ENCODE results near the gene IL21R. TPM values are rescaled to one million over a fixed set of nuclear protein-coding genes. Genes with fewer than 3 reads are reported as not detected.
A peak's percentile ranks its signal among the peaks of the same experiment; 100 is the strongest.

Gene IL21R
- total and polyA plus RNA-seq, 9 of the 15 experiments (the other 6 are each of a cell fraction or from before 2014, with no cell fraction given), result 0.04 to 0.34 (median 0.18) TPM; not detected in 1

- TF ChIP-seq POLR2G (IDR thresholded peaks at IDR 0.05; ENCODE audit: low read depth, low read length) (no peak), ZNF324 (CRISPR knock-in tag; IDR thresholded peaks at IDR 0.05) (no peak), ZSCAN32 (CRISPR knock-in tag; IDR thresholded peaks at IDR 0.05) (no peak), CBX5 (IDR thresholded peaks at IDR 0.05; ENCODE audit: borderline replicate concordance, low read depth) (no peak), EWSR1 (IDR thresholded peaks at IDR 0.05; ENCODE audit: borderline replicate concordance, low read depth, partially characterized antibody) (no peak), ZNF79 (CRISPR knock-in tag; IDR thresholded peaks at IDR 0.05; ENCODE audit: low read depth) (no peak), MAZ (CRISPR knock-in tag; conservative IDR thresholded peaks at IDR 0.05 in 1 of 2, IDR thresholded peaks at IDR 0.05 in 1 of 2) (no peak), BDP1 (IDR thresholded peaks at IDR 0.05; ENCODE audit: insufficient read depth, insufficient read length) (no peak), THAP7 (CRISPR knock-in tag; IDR thresholded peaks at IDR 0.05) (no peak)
Measured at GRCh38 chr16:27374221-27374803, 27.7 kb upstream of the IL21R start (continued).

- ChIA-PET POLR2A (interaction anchor here (0.5 to 1.8 kb wide), 3 partner anchors 75 to 482 kb away, joined by 3 read pairs; no protein-coding TSS in a partner anchor), CTCF (ENCODE audit: low intra/inter-chr PET ratio) (interaction anchor here (0.6 to 1.0 kb wide), 2 partner anchors 22 to 140 kb away, joined by 3 read pairs; no protein-coding TSS in a partner anchor)
- Histone ChIP-seq H4K20me1 (replicated peaks; ENCODE audit: control insufficient read depth, insufficient read depth, low read length) (no peaks in the 10 kb centered on the region), H3K9me1 (ENCODE audit: control insufficient read depth, insufficient read depth, low read length) (no peaks in the 10 kb centered on the region), H3K4me3 (no peak overlapping the region), H3K79me2 (ENCODE audit: control insufficient read depth, insufficient read depth, low read length) (no peaks in the 10 kb centered on the region), H2AFZ (ENCODE audit: low read depth, low read length) (peak overlapping the region; percentile 64), H3K27me3 (ENCODE audit: control insufficient read depth in 2 of 2, insufficient read depth in 2 of 2, low read length in 2 of 2) (peaks cover 4 to 30% of the 10 kb centered on the region in 2 experiments; a peak in 4 of 5 replicates), H3K9me3 (replicated peaks; ENCODE audit: control insufficient read depth, insufficient read depth, low read depth, low read length) (no peaks in the 10 kb centered on the region), H3K9ac (ENCODE audit: insufficient read depth in 1 of 2, low read depth in 2 of 2, low read length in 2 of 2) (no peak overlapping the region), H3K4me1 (replicated peaks in 1 of 2; ENCODE audit: control insufficient read depth in 2 of 2, insufficient read depth in 2 of 2, low read length in 2 of 2) (no peaks in the 10 kb centered on the region), H3K4me2 (ENCODE audit: insufficient read depth, low read length) (no peak overlapping the region), H3K27ac (ENCODE audit: extremely low read depth, low read depth, low read length) (no peak overlapping the region), H3K36me3 (ENCODE audit: control insufficient read depth, insufficient read depth, low read length) (no peaks in the 10 kb centered on the region)
- 14% methylated on average over 8 of the region's 9 CpGs for WGBS (ENCODE audit: insufficient coverage, low coverage, missing lambda C conversion rate)
- intact Hi-C loops (cut with micrococcal nuclease) (no loop called here), in situ Hi-C loops (cut with MboI) (loop anchor here (5.0 kb wide), 1 partner anchor 143 kb away; no protein-coding TSS in a partner anchor)
- ATAC-seq (peak; percentile 98), DNase-seq (ENCODE audit: extremely low read depth in 1 of 4, low spot score in 3 of 4) (peak; percentile 70 to 89 (median 84)), FAIRE-seq (peak; percentile 96)
- BruUV-seq (replicated peaks), result no TSS peak
- TF ChIP-seq ZNF274 (IDR thresholded peaks at IDR 0.05; ENCODE audit: borderline replicate concordance, low read depth, low read length), result no peak
- no peak for TF ChIP-seq ZNF75A (CRISPR knock-in tag; IDR thresholded peaks at IDR 0.05)
- TF ChIP-seq ZNF639 (CRISPR knock-in tag; conservative IDR thresholded peaks at IDR 0.05 in 1 of 2, IDR thresholded peaks at IDR 0.05 in 1 of 2), result no peak
- no peak for TF ChIP-seq NEUROD1 (IDR thresholded peaks at IDR 0.05; ENCODE audit: borderline replicate concordance, low read depth, low read length, partially characterized antibody)
Measured at GRCh38 chr16:27374804-27375425, 27.1 kb upstream of the IL21R start.
